Endodermal cell (in vitro differentiated cells): Measurements from ENCODE around the gene FRMD3. TPM values are rescaled to one million over a fixed set of nuclear protein-coding genes. Genes with fewer than 3 reads are reported as not detected.

Experiments used
- DNase-seq: peaks from one replicate; pipeline ENCODE4 v3.0.0-alpha.2; 2017
- H3K27ac ChIP-seq: 2 replicates; pipeline ENCODE4 v1.5.1; 2013; ENCODE audit warnings: mild to moderate bottlenecking, low read depth, low read length, moderate library complexity
- H3K27me3 ChIP-seq: 2 replicates; pipeline ENCODE4 v1.6.1; 2013; ENCODE audit warnings: mild to moderate bottlenecking, low read length, moderate library complexity; ENCODE audit not compliant: insufficient read depth, control insufficient read depth, poor library complexity, severe bottlenecking
- H3K36me3 ChIP-seq: 2 replicates; pipeline ENCODE4 v1.7.0; 2013; ENCODE audit warnings: mild to moderate bottlenecking, low read length, moderate library complexity; ENCODE audit not compliant: control insufficient read depth, insufficient read depth
- H3K4me1 ChIP-seq: one replicate; pipeline ENCODE4 v1.7.0; 2013; ENCODE audit warnings: low read length; ENCODE audit not compliant: control insufficient read depth, insufficient read depth
- H3K4me3 ChIP-seq: 2 replicates; pipeline ENCODE4 v1.5.1; 2013; ENCODE audit warnings: mild to moderate bottlenecking, low read length, moderate library complexity
- H3K9ac ChIP-seq: 2 replicates; pipeline ENCODE4 v1.6.1; 2013; ENCODE audit warnings: mild to moderate bottlenecking, low read length, moderate library complexity; ENCODE audit not compliant: poor library complexity, severe bottlenecking; ENCODE audit errors: extremely low read depth
- H3K9me3 ChIP-seq: 2 replicates; pipeline ENCODE4 v1.6.1; 2013; ENCODE audit warnings: mild to moderate bottlenecking, low read length, moderate library complexity; ENCODE audit not compliant: control insufficient read depth
- H3K27ac Mint-ChIP-seq: 2 replicates; pipeline ENCODE4 v1.8.0; 2020; ENCODE audit warnings: mixed read lengths
- H3K27me3 Mint-ChIP-seq: 2 replicates; pipeline ENCODE4 v1.8.0; 2021; ENCODE audit warnings: mild to moderate bottlenecking, mixed read lengths; ENCODE audit not compliant: insufficient read depth
- H3K36me3 Mint-ChIP-seq: 2 replicates; pipeline ENCODE4 v1.8.0; 2020; ENCODE audit warnings: low read depth, mixed read lengths
- H3K4me1 Mint-ChIP-seq: 2 replicates; pipeline ENCODE4 v1.8.0; 2020; ENCODE audit warnings: mixed read lengths
- H3K4me3 Mint-ChIP-seq: 2 replicates; pipeline ENCODE4 v1.8.0; 2020; ENCODE audit warnings: mild to moderate bottlenecking, moderate library complexity, mixed read lengths
- H3K9me3 Mint-ChIP-seq: 2 replicates; pipeline ENCODE4 v1.8.0; 2020; ENCODE audit warnings: mild to moderate bottlenecking, mixed read lengths
- CTCF ChIP-seq: fragments of 200-600 bp; sonication (generic); conservative IDR thresholded peaks from 2 replicates; pipeline ENCODE4 v1.5.0; 2021; ENCODE audit warnings: antibody characterized with exemption, mild to moderate bottlenecking
- WGBS, 2 experiments: methylation state at CpG; one replicate each; pipeline versions ENCODE4 v1.1.5 to v1.1.7; 2013; ENCODE audit warnings: missing lambda C conversion rate in 2 of 2, mixed read lengths in 1 of 2; ENCODE audit not compliant: insufficient coverage in 1 of 2, insufficient read length in 1 of 2; 5-methylcytosine and 5-hydroxymethylcytosine counted together
- total RNA-seq, 2 donors: library from RNA; stranded (reverse); fragmentation: NEBNext Ultra II Directional in 1 of 2; extraction: Animal tissue kit (Norgen Biotek cat#: 25700) in 1 of 2; gene quantifications; 2 replicates in 1 of 2; 3 replicates in 1 of 2; pipeline ENCODE4 v1.2.1, GENCODE V29; 2021

The FRMD3 gene
- total RNA-seq, 2 donors from 2014 or later, result 0.13 to 0.35 TPM

GRCh38 chr9:83458530-83458929 is 79.7 kb downstream of the FRMD3 start:
- H3K4me3 Mint-ChIP-seq, result no peak overlapping the region
- Histone ChIP-seq H3K9me3 (no peaks in the 10 kb centered on the region), H3K4me3 (no peak overlapping the region), H3K36me3 (no peaks in the 10 kb centered on the region), H3K4me1 (no peaks in the 10 kb centered on the region), H3K9ac (no peak overlapping the region), H3K27me3 (no peaks in the 10 kb centered on the region), H3K27ac (no peak overlapping the region)
- no peaks in the 10 kb centered on the region for H3K9me3 Mint-ChIP-seq
- no peak overlapping the region for H3K27ac Mint-ChIP-seq
- no peak for DNase-seq
- no peaks in the 10 kb centered on the region for H3K36me3 Mint-ChIP-seq
- TF ChIP-seq CTCF, result no peak
- 86 to 100% methylated on average over 1 to 2 of the region's 2 CpGs for WGBS, 2 experiments
- no peaks in the 10 kb centered on the region for H3K4me1 Mint-ChIP-seq
- H3K27me3 Mint-ChIP-seq, result no peaks in the 10 kb centered on the region

- no peak overlapping the region for H3K9ac ChIP-seq
- DNase-seq, result no peak
Measured at GRCh38 chr9:83457005-83457404, 81.2 kb downstream of the FRMD3 start.

GRCh38 chr9:83456226-83456625 is 82.0 kb downstream of the FRMD3 start:
- no peak overlapping the region for H3K9ac ChIP-seq
- H3K36me3 Mint-ChIP-seq, result no peaks in the 10 kb centered on the region
- WGBS, 2 experiments, result 96% methylated on average over 2 of the region's 2 CpGs; no CpG with 5 or more reads in 1 of the 2 experiments
- H3K9me3 Mint-ChIP-seq, result no peaks in the 10 kb centered on the region
- H3K36me3 ChIP-seq, result no peaks in the 10 kb centered on the region
- H3K4me1 ChIP-seq, result no peaks in the 10 kb centered on the region
- no peak overlapping the region for H3K27ac Mint-ChIP-seq
- no peak overlapping the region for H3K4me3 ChIP-seq
- no peak for DNase-seq
- no peaks in the 10 kb centered on the region for H3K27me3 ChIP-seq
- no peaks in the 10 kb centered on the region for H3K9me3 ChIP-seq
- no peak overlapping the region for H3K27ac ChIP-seq
- no peak overlapping the region for H3K4me3 Mint-ChIP-seq
- no peaks in the 10 kb centered on the region for H3K4me1 Mint-ChIP-seq
- no peak for TF ChIP-seq CTCF
- H3K27me3 Mint-ChIP-seq, result no peaks in the 10 kb centered on the region

More at GRCh38 chr9:83457005-83457404, 81.2 kb downstream of the FRMD3 start:
- Mint-ChIP-seq H3K27me3 (no peaks in the 10 kb centered on the region), H3K27ac (no peak overlapping the region), H3K36me3 (no peaks in the 10 kb centered on the region), H3K9me3 (no peaks in the 10 kb centered on the region), H3K4me3 (no peak overlapping the region), H3K4me1 (no peaks in the 10 kb centered on the region)
- Histone ChIP-seq H3K4me1 (no peaks in the 10 kb centered on the region), H3K27me3 (no peaks in the 10 kb centered on the region), H3K4me3 (no peak overlapping the region), H3K9me3 (no peaks in the 10 kb centered on the region), H3K27ac (no peak overlapping the region), H3K36me3 (no peaks in the 10 kb centered on the region)
- WGBS, 2 experiments, result 82 to 100% methylated on average over 1 to 3 of the region's 3 CpGs
- no peak for TF ChIP-seq CTCF
